ENCODE results near the gene ST8SIA1.

ST8SIA1 gene

DNA sequence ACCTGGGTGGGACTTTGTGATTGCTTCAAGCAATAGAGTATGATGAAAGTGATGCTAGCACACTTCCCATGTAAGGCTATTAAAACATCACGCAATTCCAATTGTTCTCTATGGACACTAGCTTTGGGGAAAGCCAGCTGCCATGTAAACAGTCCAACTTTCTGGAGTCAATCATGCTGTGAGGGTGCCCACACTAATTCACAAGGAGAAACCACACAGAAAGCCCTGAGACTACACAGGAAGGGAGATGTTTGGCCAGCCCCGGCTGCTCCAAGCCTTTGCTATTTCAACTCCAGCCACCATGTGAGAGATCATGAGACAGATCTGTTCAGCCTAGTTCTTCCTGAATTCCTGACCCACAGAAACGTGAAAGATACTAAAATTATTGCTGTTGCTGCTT lies 96.3 kb downstream of the ST8SIA1 start:
- no peak for DNase-seq (ENCODE audit: low read depth)

DNA sequence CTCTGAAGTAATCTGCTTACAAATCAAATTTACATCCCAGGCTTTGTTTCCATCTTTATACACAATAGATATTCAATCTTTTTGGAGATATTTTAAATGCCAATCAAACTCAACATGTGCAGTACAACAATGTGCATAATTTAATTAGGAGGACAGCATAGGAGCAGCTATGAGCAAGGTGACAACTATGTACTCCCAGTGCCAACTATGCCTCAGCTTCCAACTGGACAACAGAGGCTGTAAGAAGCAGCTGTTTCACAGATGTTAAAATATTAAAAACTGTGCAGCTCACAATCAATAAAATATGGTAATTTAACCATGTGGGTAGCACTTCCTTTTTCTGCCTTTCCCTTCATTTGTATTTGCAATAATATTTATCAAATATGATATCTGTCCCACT lies 99.9 kb downstream of the ST8SIA1 start:
- no peak for DNase-seq (ENCODE audit: low read depth)

GRCh38 chr12:22231836-22232235 lies 102.7 kb downstream of the ST8SIA1 start:
- no peak for DNase-seq (ENCODE audit: low read depth)

GRCh38 chr12:22231078-22231477 lies 103.4 kb downstream of the ST8SIA1 start:
- no peak for DNase-seq (ENCODE audit: low read depth)

GRCh38 chr12:22230280-22230794 lies 104.2 kb downstream of the ST8SIA1 start:
- no peak for DNase-seq (ENCODE audit: low read depth)

GRCh38 chr12:22229652-22230279 lies 104.7 kb downstream of the ST8SIA1 start:
- DNase-seq (ENCODE audit: low read depth), result no peak

GRCh38 chr12:22228022-22228875 lies 106.3 kb downstream of the ST8SIA1 start:
- DNase-seq (ENCODE audit: low read depth), result no peak

GRCh38 chr12:22223356-22223755 lies 111.2 kb downstream of the ST8SIA1 start:
- DNase-seq (ENCODE audit: low read depth), result no peak

- no peak for DNase-seq (ENCODE audit: low read depth)
These were observed 117.0 kb downstream of the ST8SIA1 start for GRCh38 chr12:22217556-22217955.

DNA sequence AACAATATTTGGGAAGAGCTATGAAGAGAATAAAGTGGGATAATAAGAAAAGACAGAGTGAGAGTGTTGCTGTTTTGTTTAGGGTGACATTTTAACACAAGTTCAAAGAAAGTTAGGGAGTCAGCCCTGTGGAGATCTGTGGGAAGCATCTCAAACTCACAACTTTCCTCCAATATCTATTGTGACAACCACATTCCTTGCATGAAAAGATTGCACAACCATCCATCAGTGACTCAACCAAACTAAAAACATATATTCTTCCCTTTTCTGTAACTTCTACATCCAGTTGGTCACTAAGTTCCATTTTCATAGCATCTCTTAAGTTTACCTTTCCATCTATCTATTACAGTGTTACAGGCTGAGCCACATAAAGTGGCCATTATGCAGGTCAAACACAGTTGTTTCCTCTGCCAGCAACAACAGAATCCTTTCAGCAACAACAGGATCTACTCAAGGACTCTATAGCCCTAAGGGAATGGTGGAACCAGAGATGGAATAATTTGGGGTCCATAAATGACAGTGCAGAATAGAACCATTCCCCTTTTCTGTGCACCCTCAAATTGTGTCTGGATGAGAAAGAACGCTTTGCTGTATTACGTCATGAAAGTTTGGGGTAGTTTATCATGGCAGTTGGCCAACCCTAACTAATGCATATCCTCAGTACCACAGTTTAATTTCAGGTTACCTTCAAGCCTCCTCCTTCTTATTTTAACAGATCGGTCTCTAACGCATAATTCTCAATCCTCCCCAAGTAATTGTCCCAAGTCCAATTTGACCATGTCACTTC lies 118.8 kb downstream of the ST8SIA1 start:
- DNase-seq (ENCODE audit: low read depth), result no peak

DNA sequence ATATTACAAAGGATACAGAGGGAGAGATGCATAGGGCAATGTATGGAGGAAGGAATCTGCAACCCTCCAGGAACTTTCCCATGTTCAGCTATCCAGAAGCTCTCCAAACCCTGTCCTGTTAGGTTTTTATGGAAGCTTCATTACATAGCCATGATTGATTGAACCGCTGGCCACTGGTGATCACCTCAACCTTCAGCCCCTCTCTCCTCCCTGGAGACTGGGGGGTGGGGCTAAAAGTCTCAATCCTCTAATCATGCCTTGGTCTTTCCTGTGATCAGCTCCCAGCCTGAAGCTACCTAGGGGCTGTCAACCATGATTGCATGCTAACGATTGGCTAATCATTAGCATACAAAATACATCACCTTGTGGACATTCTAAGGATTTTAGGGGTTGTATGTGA lies 123.4 kb downstream of the ST8SIA1 start:
- DNase-seq (ENCODE audit: low read depth), result no peak

GRCh38 chr12:22209422-22209821 lies 125.1 kb downstream of the ST8SIA1 start:
- DNase-seq (ENCODE audit: low read depth), result no peak

- DNase-seq (ENCODE audit: low read depth), result no peak
These were observed 128.3 kb downstream of the ST8SIA1 start for GRCh38 chr12:22206111-22206728.

DNA sequence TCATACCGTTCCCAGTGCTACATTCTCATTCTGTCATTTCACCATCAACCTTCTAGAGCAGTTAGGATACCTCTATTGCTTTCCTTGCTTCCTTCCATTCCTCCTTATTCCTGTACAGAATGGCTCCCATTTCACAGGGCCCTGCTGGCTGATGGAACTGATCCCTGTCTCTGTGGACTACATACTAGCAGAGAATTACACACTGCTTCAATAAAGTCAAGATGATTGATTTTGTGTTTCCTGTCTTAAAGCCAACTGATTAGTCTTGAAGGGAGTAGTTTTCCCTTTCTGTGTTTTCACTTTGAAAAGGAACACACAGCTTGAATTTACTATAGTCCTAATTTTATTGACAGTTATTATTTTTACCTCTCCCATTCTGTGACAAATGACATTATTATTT lies 130.1 kb downstream of the ST8SIA1 start:
- no peak for DNase-seq (ENCODE audit: low read depth)

DNA sequence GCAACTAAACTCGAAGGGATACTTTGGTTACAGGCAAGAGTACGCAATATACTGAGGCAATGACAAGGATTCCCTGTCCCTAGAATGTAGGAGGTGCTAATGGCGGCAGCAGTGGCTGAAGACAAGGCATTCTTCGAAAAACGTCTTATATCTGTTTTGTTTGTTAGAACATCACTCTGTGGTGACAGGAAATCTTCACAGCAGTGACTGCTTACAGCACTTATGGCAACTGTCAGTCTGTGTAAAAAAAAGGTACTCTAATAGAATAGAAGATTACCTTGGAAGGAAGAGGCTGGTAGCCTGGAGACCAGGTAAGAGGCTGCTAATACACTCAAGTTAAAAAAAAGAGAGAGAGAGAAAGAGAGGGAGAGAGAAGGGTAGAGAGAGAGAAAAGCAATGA lies 131.7 kb downstream of the ST8SIA1 start:
- DNase-seq (ENCODE audit: low read depth), result no peak

DNA sequence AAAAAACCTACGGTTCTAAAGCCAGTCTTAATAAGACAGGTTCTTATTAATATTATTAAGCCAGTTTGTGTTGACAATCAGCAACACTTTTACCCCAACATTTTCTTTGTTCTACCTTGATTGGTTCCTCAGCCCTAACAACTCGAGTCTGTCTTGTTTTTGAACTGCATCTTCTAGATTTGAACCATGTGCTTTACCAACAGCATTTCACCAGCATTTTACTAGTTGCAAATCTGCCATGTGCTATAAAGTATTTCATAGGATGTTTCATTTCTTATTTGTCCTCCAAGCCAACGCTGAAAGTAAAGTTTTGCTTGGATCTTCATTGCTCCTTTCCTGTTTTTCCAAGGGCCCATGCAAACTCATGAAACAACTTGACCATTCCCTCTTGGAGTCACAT lies 133.4 kb downstream of the ST8SIA1 start:
- DNase-seq (ENCODE audit: low read depth), result no peak

- no peak for DNase-seq (ENCODE audit: low read depth)
These were observed 138.3 kb downstream of the ST8SIA1 start for GRCh38 chr12:22196236-22196635.

DNA sequence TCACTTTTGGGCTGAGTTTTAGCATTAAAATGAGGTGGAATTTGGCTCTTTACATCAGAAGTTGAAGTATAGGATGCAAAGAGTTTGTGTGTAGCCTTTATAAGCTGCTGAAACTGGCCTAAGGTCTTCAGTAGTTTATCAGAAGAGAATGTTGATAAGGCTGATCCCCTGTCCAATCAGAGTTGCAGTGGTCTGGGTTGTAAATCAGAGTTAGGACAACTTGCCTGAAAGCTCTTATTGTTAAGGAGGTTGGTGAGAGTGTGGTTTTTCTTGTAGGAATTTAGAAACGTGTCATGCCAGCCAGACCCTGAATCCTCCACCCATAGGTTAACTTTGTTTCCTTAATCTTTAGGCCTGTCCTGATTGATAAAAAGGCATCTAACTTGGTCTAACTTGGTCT lies 143.5 kb downstream of the ST8SIA1 start:
- no peak for DNase-seq (ENCODE audit: low read depth)

- no peak for DNase-seq (ENCODE audit: low read depth)
These were observed 146.1 kb downstream of the ST8SIA1 start for GRCh38 chr12:22188431-22188830.

DNA sequence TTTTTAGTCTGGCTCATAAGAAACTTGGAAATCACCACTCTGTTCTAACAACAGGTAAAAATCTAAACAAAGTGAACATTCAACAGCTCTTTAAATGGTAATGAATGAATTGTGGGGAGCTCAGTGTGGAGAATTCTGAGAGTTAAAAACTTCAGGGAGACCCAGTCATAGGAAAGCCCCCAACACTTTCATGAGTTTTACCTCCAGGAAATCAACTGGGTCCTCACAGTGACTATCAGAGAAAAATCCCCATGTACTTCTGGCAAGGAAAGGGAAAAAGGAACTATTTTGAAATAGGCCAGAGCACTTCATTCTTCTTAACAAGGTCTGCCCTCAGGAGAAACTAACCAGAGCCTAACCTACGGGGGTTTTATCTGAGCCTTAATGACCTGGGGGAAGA lies 153.8 kb downstream of the ST8SIA1 start:
- no peak for DNase-seq (ENCODE audit: low read depth)

GRCh38 chr12:22173177-22173576 lies 161.3 kb downstream of the ST8SIA1 start:
- no peak for DNase-seq (ENCODE audit: low read depth)

DNA sequence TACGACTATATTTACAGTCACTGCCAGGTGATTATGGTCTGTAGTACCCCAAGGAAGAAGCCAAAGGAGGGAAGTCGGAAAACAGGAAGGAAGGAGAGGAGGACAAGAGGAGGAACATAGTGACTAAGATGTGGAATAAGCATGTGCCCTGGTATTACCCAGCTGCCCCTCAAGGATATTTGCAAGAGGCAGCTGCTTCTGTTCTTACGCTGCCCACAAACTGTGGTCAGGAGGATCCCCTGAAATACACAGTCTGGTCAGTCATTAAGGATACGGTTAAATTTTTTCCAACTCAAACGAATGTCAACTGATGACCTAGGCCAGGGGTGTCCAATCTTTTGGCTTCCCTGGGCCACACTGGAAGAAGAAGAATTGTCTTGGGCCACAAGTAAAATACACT lies 162.0 kb downstream of the ST8SIA1 start:
- no peak for DNase-seq (ENCODE audit: low read depth)
